Smooth muscle cell (in vitro differentiated cells): ENCODE data around the gene MYH11. TPM values are rescaled to one million over a fixed set of nuclear protein-coding genes. Genes with fewer than 3 reads are reported as not detected.

ENCODE experiments used
- DNase-seq: peaks from one replicate; lab custom pipeline; 2025; ENCODE audit not compliant: unreplicated experiment; lab: John Stamatoyannopoulos, UW
- H2AFZ ChIP-seq: fragments of 200-600 bp; sonication (generic); 2 replicates; pipeline ENCODE4 v1.6.0; 2016; ENCODE audit warnings: antibody characterized with exemption, low read depth, mild to moderate bottlenecking
- H3F3A ChIP-seq: fragments of 200-600 bp; sonication (generic); 2 replicates; pipeline ENCODE4 v1.6.0; 2017; ENCODE audit warnings: antibody characterized with exemption, low read depth
- H3K27ac ChIP-seq: fragments of 200-600 bp; sonication (generic); 2 replicates; pipeline ENCODE4 v1.5.1; 2016; ENCODE audit warnings: low read depth, mild to moderate bottlenecking
- H3K27me3 ChIP-seq: fragments of 200-600 bp; sonication (generic); 2 replicates; pipeline ENCODE4 v1.6.1; 2016; ENCODE audit warnings: low read depth, mild to moderate bottlenecking
- H3K36me3 ChIP-seq: fragments of 200-600 bp; sonication (generic); 2 replicates; pipeline ENCODE4 v1.5.1; 2016; ENCODE audit warnings: low read depth
- H3K4me1 ChIP-seq: fragments of 200-600 bp; sonication (generic); 2 replicates; pipeline ENCODE4 v1.5.1; 2016; ENCODE audit warnings: low read depth
- H3K4me2 ChIP-seq: fragments of 200-600 bp; sonication (generic); 2 replicates; pipeline ENCODE4 v1.6.0; 2016; ENCODE audit warnings: mild to moderate bottlenecking
- H3K4me3 ChIP-seq: fragments of 200-600 bp; sonication (generic); 2 replicates; pipeline ENCODE4 v1.5.1; 2016; ENCODE audit warnings: mild to moderate bottlenecking
- H3K79me2 ChIP-seq: fragments of 200-600 bp; sonication (generic); 2 replicates; pipeline ENCODE4 v1.6.0; 2016; ENCODE audit warnings: low read depth, mild to moderate bottlenecking
- H3K9ac ChIP-seq: fragments of 200-600 bp; sonication (generic); 2 replicates; pipeline ENCODE4 v1.6.0; 2016; ENCODE audit warnings: low read depth
- H3K9me3 ChIP-seq: fragments of 200-600 bp; sonication (generic); replicated peaks from 2 replicates; pipeline ENCODE4 v1.5.1; 2016; ENCODE audit warnings: low read depth
- H4K20me1 ChIP-seq: fragments of 200-600 bp; sonication (generic); 2 replicates; pipeline ENCODE4 v1.6.0; 2016; ENCODE audit warnings: low read depth
- CTCF ChIP-seq: fragments of 200-600 bp; sonication (generic); IDR thresholded peaks from 2 replicates; pipeline ENCODE4 v1.5.1; 2017; ENCODE audit warnings: borderline replicate concordance, mild to moderate bottlenecking, antibody characterized with exemption; ENCODE audit not compliant: insufficient read depth, poor library complexity, severe bottlenecking
- WGBS: methylation state at CpG from one replicate; pipeline ENCODE4 v1.1.7; 2016; ENCODE audit warnings: low lambda C conversion rate; 5-methylcytosine and 5-hydroxymethylcytosine counted together
- polyA plus RNA-seq: library from polyadenylated mRNA; unstranded; fragments of >200 nt; fragmentation: Nextera tagmentation; extraction: Ambion mirVana; gene quantifications from 2 replicates; pipeline ENCODE4 v1.2.1, GENCODE V29; 2016
- total RNA-seq: library from RNA; depleted of rRNA; stranded (reverse); fragments of >200 nt; gene quantifications from 2 replicates; pipeline ENCODE4 v1.2.3, GENCODE V29; 2014

The MYH11 gene
- total and polyA plus RNA-seq, 2 experiments from 2014 or later = 0.58 TPM; not detected in 1

- H3F3A ChIP-seq = no peaks in the 10 kb centered on the region
- peaks cover 7% of the 10 kb centered on the region for H4K20me1 ChIP-seq
- H3K79me2 ChIP-seq = peaks cover 54% of the 10 kb centered on the region
- H3K9ac ChIP-seq = no peak overlapping the region
- H3K27me3 ChIP-seq = no peaks in the 10 kb centered on the region
- H3K27ac ChIP-seq = no peak overlapping the region
- peaks cover 10% of the 10 kb centered on the region for H3K4me1 ChIP-seq
- no peaks in the 10 kb centered on the region for H3K9me3 ChIP-seq
- no peak for TF ChIP-seq CTCF
- H3K4me2 ChIP-seq = no peak overlapping the region
- H2AFZ ChIP-seq = no peak overlapping the region
- H3K36me3 ChIP-seq = no peaks in the 10 kb centered on the region
- WGBS = 94% methylated on average over 5 of the region's 5 CpGs
- no peak overlapping the region for H3K4me3 ChIP-seq
- no peak for DNase-seq
Measured at GRCh38 chr16:15885560-15886001, 28.8 kb upstream of the MYH11 start.

- H2AFZ ChIP-seq = no peak overlapping the region
- H3K9me3 ChIP-seq = no peaks in the 10 kb centered on the region
- no peak overlapping the region for H3K9ac ChIP-seq
- DNase-seq = no peak
- peaks cover 14% of the 10 kb centered on the region for H4K20me1 ChIP-seq
- H3K27me3 ChIP-seq = no peaks in the 10 kb centered on the region
- H3K36me3 ChIP-seq = no peaks in the 10 kb centered on the region
- WGBS = 88% methylated on average over 3 of the region's 3 CpGs
- H3K79me2 ChIP-seq = peaks cover 56% of the 10 kb centered on the region
- no peak overlapping the region for H3K4me3 ChIP-seq
- peaks cover 3% of the 10 kb centered on the region for H3K4me1 ChIP-seq
- no peak overlapping the region for H3K4me2 ChIP-seq
- no peak overlapping the region for H3K27ac ChIP-seq
- no peaks in the 10 kb centered on the region for H3F3A ChIP-seq
- TF ChIP-seq CTCF = no peak
Measured at GRCh38 chr16:15882563-15882962, 25.7 kb upstream of the MYH11 start.

GRCh38 chr16:15881794-15882379 lies 25.1 kb upstream of the MYH11 start:
- no peaks in the 10 kb centered on the region for H3K4me1 ChIP-seq
- peaks cover 49% of the 10 kb centered on the region for H3K79me2 ChIP-seq
- TF ChIP-seq CTCF = no peak
- no peaks in the 10 kb centered on the region for H3K36me3 ChIP-seq
- no peaks in the 10 kb centered on the region for H3F3A ChIP-seq
- H3K27me3 ChIP-seq = no peaks in the 10 kb centered on the region
- H3K9me3 ChIP-seq = no peaks in the 10 kb centered on the region
- H3K4me2 ChIP-seq = no peak overlapping the region
- no peak overlapping the region for H3K9ac ChIP-seq
- H3K27ac ChIP-seq = no peak overlapping the region
- H4K20me1 ChIP-seq = peaks cover 18% of the 10 kb centered on the region
- DNase-seq = no peak
- H3K4me3 ChIP-seq = no peak overlapping the region
- no peak overlapping the region for H2AFZ ChIP-seq
- WGBS = 91% methylated on average over 13 of the region's 13 CpGs
